ENCODE measurements around the gene ZNG1E.
"Not testable (repeated sequence)": the region's sequence is repeated elsewhere in the genome, so short reads cannot be mapped to it uniquely, and the experiment has no call there.

DNA sequence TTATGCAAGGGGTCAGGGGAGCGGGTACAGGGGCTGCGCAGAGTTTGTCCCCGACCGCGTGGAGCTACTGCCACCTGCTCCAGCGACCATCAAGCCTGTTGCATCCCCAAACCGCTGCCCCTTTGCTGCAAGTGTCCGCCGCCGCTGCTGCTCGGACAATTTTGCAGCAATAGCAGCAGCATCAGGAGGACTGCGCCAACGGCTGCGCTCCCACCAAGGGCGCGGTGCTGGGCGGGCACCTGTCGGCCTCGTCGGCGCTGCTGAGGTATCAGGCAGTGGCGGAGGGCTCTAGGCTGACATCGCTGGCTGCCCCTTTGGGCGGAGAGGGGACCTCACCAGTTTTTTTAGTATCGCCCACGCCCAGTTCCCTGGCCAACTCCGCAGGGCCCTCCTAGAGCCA, 62.4 kb downstream of the ZNG1E start:
- not testable (repeated sequence) for TF ChIP-seq POLR2A (IDR thresholded peaks at IDR 0.05)
- TF ChIP-seq, protein P1, sequence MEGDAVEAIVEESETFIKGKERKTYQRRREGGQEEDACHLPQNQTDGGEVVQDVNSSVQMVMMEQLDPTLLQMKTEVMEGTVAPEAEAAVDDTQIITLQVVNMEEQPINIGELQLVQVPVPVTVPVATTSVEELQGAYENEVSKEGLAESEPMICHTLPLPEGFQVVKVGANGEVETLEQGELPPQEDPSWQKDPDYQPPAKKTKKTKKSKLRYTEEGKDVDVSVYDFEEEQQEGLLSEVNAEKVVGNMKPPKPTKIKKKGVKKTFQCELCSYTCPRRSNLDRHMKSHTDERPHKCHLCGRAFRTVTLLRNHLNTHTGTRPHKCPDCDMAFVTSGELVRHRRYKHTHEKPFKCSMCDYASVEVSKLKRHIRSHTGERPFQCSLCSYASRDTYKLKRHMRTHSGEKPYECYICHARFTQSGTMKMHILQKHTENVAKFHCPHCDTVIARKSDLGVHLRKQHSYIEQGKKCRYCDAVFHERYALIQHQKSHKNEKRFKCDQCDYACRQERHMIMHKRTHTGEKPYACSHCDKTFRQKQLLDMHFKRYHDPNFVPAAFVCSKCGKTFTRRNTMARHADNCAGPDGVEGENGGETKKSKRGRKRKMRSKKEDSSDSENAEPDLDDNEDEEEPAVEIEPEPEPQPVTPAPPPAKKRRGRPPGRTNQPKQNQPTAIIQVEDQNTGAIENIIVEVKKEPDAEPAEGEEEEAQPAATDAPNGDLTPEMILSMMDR (IDR thresholded peaks at IDR 0.05) = not testable (repeated sequence)

Measured in testis (tissue), 2 donors.